Thymus (tissue), 14 donors: ENCODE measurements around the gene SET. TPM values are rescaled to one million over a fixed set of nuclear protein-coding genes. Genes with fewer than 3 reads are reported as not detected.
"Not testable (repeated sequence)": the region's sequence is repeated elsewhere in the genome, so short reads cannot be mapped to it uniquely, and the experiment has no call there.

Experiments
- DNase-seq, 9 donors: peaks; one replicate each; pipeline ENCODE4 v3.0.0-alpha.2; 2013; ENCODE audit warnings: low spot score in 9 of 9, low read depth in 6 of 9, missing footprints in 1 of 9
- H3K27ac ChIP-seq, 2 donors: one replicate each; pipeline ENCODE4 v1.5.1; 2013; ENCODE audit warnings: control low read depth in 1 of 2, low read depth in 1 of 2, low read length in 1 of 2, mild to moderate bottlenecking in 1 of 2, moderate library complexity in 1 of 2
- H3K27me3 ChIP-seq, 2 donors: one replicate each; pipeline ENCODE4 v1.5.1; 2013; ENCODE audit warnings: low read length in 1 of 2; ENCODE audit not compliant: control insufficient read depth in 2 of 2, insufficient read depth in 1 of 2
- H3K36me3 ChIP-seq, 2 donors: one replicate each; pipeline ENCODE4 v1.5.1; 2013; ENCODE audit warnings: low read length in 1 of 2, mild to moderate bottlenecking in 1 of 2, moderate library complexity in 1 of 2; ENCODE audit not compliant: control insufficient read depth in 2 of 2, insufficient read depth in 2 of 2
- H3K4me1 ChIP-seq, 2 donors: one replicate each; pipeline ENCODE4 v1.5.1; 2013; ENCODE audit warnings: low read length in 2 of 2; ENCODE audit not compliant: control insufficient read depth in 2 of 2, insufficient read depth in 2 of 2
- H3K4me3 ChIP-seq, 2 donors: one replicate each; pipeline ENCODE4 v1.5.1; 2013; ENCODE audit warnings: low read length in 2 of 2, control low read depth in 1 of 2, mild to moderate bottlenecking in 1 of 2
- H3K9me3 ChIP-seq, 2 donors: one replicate each; pipeline ENCODE4 v1.5.1; 2013; ENCODE audit warnings: low read length in 1 of 2, mild to moderate bottlenecking in 1 of 2; ENCODE audit not compliant: control insufficient read depth in 2 of 2, insufficient read depth in 1 of 2
- WGBS: extraction: QIAGEN DNeasy Blood & Tissue Kit; methylation state at CpG from one replicate; pipeline ENCODE4 v1.1.7; 2013; 5-methylcytosine and 5-hydroxymethylcytosine counted together
- long read RNA-seq, 10 donors: transcript quantifications; one replicate each; lab custom pipeline, GENCODE V29; 2026
- polyA plus RNA-seq: library from polyadenylated mRNA; stranded (reverse); fragments of 200-250 nt; gene quantifications from one replicate; pipeline ENCODE4 v1.2.3, GENCODE V29; 2013
- total RNA-seq: library from RNA; stranded (reverse); fragments of 120-200 nt; gene quantifications from one replicate; pipeline ENCODE4 v1.2.4, GENCODE V29; 2013
- donor health status: healthy.

Gene SET
- 654 TPM for total RNA-seq
- 177 TPM for polyA plus RNA-seq
- long read RNA-seq, donor 1, transcript SET-201 (8 exons, 2,915 nt): major isoform, 20 of 32 reads
- long read RNA-seq, donor 1, partial matches to known transcripts: 11 of 32 reads
- long read RNA-seq, donor 1, other reads (novel, unspliced or antisense): 0 of 32 reads
- long read RNA-seq, donor 2: 0 reads
- long read RNA-seq, donor 3, transcript SET-204 (8 exons, 2,850 nt): minor isoform, 5 of 378 reads
- long read RNA-seq, donor 3, transcript SET-201 (8 exons, 2,915 nt): major isoform, 250 of 378 reads
- long read RNA-seq, donor 3, partial matches to known transcripts: 118 of 378 reads
- long read RNA-seq, donor 3, other reads (novel, unspliced or antisense): 5 of 378 reads
- long read RNA-seq, donor 4, transcript SET-201 (8 exons, 2,915 nt): major isoform, 89 of 187 reads
- long read RNA-seq, donor 4, partial matches to known transcripts: 98 of 187 reads
- long read RNA-seq, donor 4, other reads (novel, unspliced or antisense): 0 of 187 reads
- long read RNA-seq, donor 5, transcript SET-204 (8 exons, 2,850 nt): minor isoform, 17 of 1,404 reads
- long read RNA-seq, donor 5, transcript SET-201 (8 exons, 2,915 nt): major isoform, 231 of 1,404 reads
- long read RNA-seq, donor 5, partial matches to known transcripts: 1,143 of 1,404 reads
- long read RNA-seq, donor 5, other reads (novel, unspliced or antisense): 13 of 1,404 reads
- long read RNA-seq, donor 6, transcript SET-204 (8 exons, 2,850 nt): minor isoform, 5 of 256 reads
- long read RNA-seq, donor 6, transcript SET-201 (8 exons, 2,915 nt): major isoform, 185 of 256 reads
- long read RNA-seq, donor 6, partial matches to known transcripts: 66 of 256 reads
- long read RNA-seq, donor 6, other reads (novel, unspliced or antisense): 0 of 256 reads
- long read RNA-seq, donor 7, transcript SET-201 (8 exons, 2,915 nt): major isoform, 139 of 293 reads
- long read RNA-seq, donor 7, transcript SET-204 (8 exons, 2,850 nt): minor isoform, 5 of 293 reads
- long read RNA-seq, donor 7, partial matches to known transcripts: 148 of 293 reads
- long read RNA-seq, donor 7, other reads (novel, unspliced or antisense): 0 of 293 reads
- long read RNA-seq, donor 8, transcript SET-201 (8 exons, 2,915 nt): major isoform, 55 of 126 reads
- long read RNA-seq, donor 8, transcript SET-204 (8 exons, 2,850 nt): minor isoform, 6 of 126 reads
- long read RNA-seq, donor 8, partial matches to known transcripts: 65 of 126 reads
- long read RNA-seq, donor 8, other reads (novel, unspliced or antisense): 0 of 126 reads
- long read RNA-seq, donor 9, transcript SET-201 (8 exons, 2,915 nt): major isoform, 136 of 195 reads
- long read RNA-seq, donor 9, partial matches to known transcripts: 55 of 195 reads
- long read RNA-seq, donor 9, other reads (novel, unspliced or antisense): 0 of 195 reads
- long read RNA-seq, donor 10, transcript SET-201 (8 exons, 2,915 nt): major isoform, 126 of 245 reads
- long read RNA-seq, donor 10, partial matches to known transcripts: 114 of 245 reads
- long read RNA-seq, donor 10, other reads (novel, unspliced or antisense): 0 of 245 reads

- H3K4me1 ChIP-seq: peaks cover 20 to 45% of the 10 kb centered on the region in 2 donors
- 6% methylated on average over 90 of the region's 93 CpGs for WGBS
Measured at GRCh38 chr9:128688501-128689292, at the start of gene SET. SET (plus strand) TSS chr9:128689222; CDS start chr9:128689583, 361 bp downstream.

DNA sequence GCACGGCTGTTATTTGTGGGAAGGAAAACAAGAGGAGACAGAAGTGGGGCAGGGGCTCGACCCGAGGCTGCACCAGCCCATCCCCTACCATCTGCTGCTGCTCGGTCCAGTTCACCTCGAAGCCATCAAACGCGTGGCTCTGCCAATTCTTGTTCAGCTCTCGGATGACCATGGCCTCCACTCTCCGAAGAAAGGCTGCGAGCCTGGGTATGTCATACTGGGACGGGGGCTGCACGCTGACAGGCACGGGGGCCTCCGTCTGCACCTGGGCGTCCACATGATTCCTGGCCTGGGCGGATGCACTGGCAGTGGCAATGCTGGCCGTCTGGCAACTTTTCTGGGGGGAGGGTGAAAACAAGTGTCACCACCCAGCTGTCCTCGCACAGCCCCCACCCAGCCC lies 48.4 kb upstream of the SET start:
- no peak for DNase-seq
- Histone ChIP-seq H3K4me1 (no peaks in the 10 kb centered on the region), H3K27ac (no peak overlapping the region), H3K9me3 (no peaks in the 10 kb centered on the region), H3K4me3 (no peak overlapping the region), H3K27me3 (no peaks in the 10 kb centered on the region), H3K36me3 (peaks cover 37 to 38% of the 10 kb centered on the region in 2 donors)
- WGBS: 97% methylated on average over 18 of the region's 18 CpGs

More at GRCh38 chr9:128688501-128689292, at the start of gene SET:
- H3K36me3 ChIP-seq: peaks cover 13 to 33% of the 10 kb centered on the region in 2 donors
- H3K4me3 ChIP-seq: peak within 1 kb of the TSS; percentile 84 to 99
- peak in 8 of 9 donors; percentile 81 to 96 (median 90) for DNase-seq
- H3K9me3 ChIP-seq: no peaks in the 10 kb centered on the region
- H3K27me3 ChIP-seq: no peaks in the 10 kb centered on the region
- H3K27ac ChIP-seq: peak within 1 kb of the TSS; percentile 98

- 96% methylated on average over 12 of the region's 12 CpGs for WGBS
- no peak overlapping the region for H3K4me3 ChIP-seq
- H3K27ac ChIP-seq: no peak overlapping the region
Measured at GRCh38 chr9:128642675-128643245, 46.3 kb upstream of the SET start.

DNA sequence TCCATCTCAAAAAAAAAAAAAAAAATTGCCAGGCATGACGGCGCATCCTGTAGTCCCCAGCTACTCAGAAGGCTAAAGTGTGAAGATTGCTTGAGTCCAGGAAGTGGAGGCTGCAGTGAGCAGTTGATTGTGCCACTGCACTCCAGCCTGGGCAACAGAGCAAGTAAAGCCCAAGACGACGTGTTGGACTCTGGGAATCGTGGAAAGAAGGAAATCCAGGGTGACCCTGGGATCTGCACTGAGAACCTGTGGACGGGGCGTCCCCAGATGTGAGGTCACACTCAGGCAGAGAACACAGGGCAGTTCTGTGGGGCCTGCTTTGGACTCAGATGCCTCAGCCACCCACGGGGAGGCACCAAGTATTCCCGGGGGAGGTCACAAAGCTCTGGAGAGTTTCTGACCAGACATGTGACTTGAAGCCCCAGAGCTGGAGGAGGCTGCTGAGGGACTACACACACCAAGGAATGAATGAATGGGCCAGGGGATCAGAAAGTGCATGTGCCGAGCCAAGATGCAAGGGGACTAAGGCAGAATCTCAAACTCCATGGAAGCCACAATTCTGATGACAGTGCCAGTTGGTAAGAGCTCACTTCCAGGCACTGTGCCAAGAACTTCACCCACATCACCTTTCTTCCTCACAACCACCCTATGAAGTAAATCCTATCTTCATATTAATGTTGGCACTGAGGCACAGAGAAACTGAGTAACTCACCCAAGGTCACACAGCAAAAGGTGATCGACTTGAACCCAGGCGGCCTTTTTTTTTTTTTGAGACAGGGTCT lies 45.3 kb upstream of the SET start:
- Histone ChIP-seq H3K9me3 (no peaks in the 10 kb centered on the region), H3K36me3 (peaks cover 16 to 24% of the 10 kb centered on the region in 2 donors), H3K4me3 (no peak overlapping the region), H3K4me1 (no peaks in the 10 kb centered on the region), H3K27ac (no peak overlapping the region), H3K27me3 (no peaks in the 10 kb centered on the region)
- WGBS: 89% methylated on average over 12 of the region's 12 CpGs
- no peak for DNase-seq

More at GRCh38 chr9:128642675-128643245, 46.3 kb upstream of the SET start:
- Histone ChIP-seq H3K27me3 (no peaks in the 10 kb centered on the region), H3K9me3 (no peaks in the 10 kb centered on the region), H3K36me3 (peaks cover 19 to 25% of the 10 kb centered on the region in 2 donors), H3K4me1 (no peaks in the 10 kb centered on the region)
- no peak for DNase-seq

- WGBS: 95% methylated on average over 9 of the region's 9 CpGs
- not testable (repeated sequence) for H3K27ac ChIP-seq, H3K27me3 ChIP-seq, H3K36me3 ChIP-seq, H3K9me3 ChIP-seq, H3K4me3 ChIP-seq, H3K4me1 ChIP-seq
- DNase-seq: peak in 7 of 9 donors; percentile 11 to 68 (median 32)
Measured at GRCh38 chr9:128648206-128648605, 40.8 kb upstream of the SET start.

GRCh38 chr9:128651798-128652197 lies 37.2 kb upstream of the SET start:
- H3K4me1 ChIP-seq: peaks cover 4 to 5% of the 10 kb centered on the region in 2 donors
- DNase-seq: no peak
- 99% methylated on average over 5 of the region's 5 CpGs for WGBS
- H3K27ac ChIP-seq: no peak overlapping the region
- no peaks in the 10 kb centered on the region for H3K27me3 ChIP-seq
- peaks cover 5 to 6% of the 10 kb centered on the region in 2 donors for H3K36me3 ChIP-seq
- no peak overlapping the region for H3K4me3 ChIP-seq
- H3K9me3 ChIP-seq: peaks cover 0 to 4% of the 10 kb centered on the region in 2 donors

DNA sequence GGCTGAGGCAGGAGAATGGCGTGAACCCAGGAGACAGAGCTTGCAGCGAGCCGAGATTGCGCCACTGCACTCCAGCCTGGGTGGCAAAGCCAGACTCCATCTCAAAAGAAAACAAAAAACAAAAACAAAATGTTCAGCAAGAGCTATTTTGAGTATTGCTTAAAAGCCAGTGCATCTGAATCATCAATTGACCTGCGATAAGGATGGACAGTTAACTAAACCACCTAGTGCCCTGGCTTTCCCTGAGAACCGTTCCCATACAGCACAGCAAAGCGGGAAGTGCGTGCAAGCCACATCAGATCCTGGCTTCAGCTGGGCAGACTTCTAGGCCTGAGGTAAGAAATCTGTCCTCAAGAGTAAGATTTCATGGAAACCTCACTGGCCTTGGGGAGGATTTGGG lies 35.1 kb upstream of the SET start:
- 96% methylated on average over 8 of the region's 8 CpGs for WGBS

More for the DNA sequence above, 35.1 kb upstream of the SET start:
- Histone ChIP-seq H3K36me3 (peaks cover 2 to 5% of the 10 kb centered on the region in 2 donors), H3K9me3 (peaks cover 0 to 4% of the 10 kb centered on the region in 2 donors), H3K4me3 (no peak overlapping the region), H3K4me1 (peaks cover 4 to 10% of the 10 kb centered on the region in 2 donors), H3K27me3 (no peaks in the 10 kb centered on the region), H3K27ac (no peak overlapping the region)
- DNase-seq: no peak
